NB4 (cell line): Measurements from ENCODE around the gene INPP5E.
A peak's percentile ranks its signal among the peaks of the same experiment; 100 is the strongest.

Experiments used
- DNase-seq: peaks from one replicate; pipeline ENCODE4 v3.0.0; 2010; ENCODE audit warnings: low read depth
- H3K4me3 ChIP-seq: one replicate; pipeline ENCODE4 v1.5.1; 2011; ENCODE audit warnings: mild to moderate bottlenecking, low read depth, low read length, moderate library complexity
- MYC ChIP-seq: IDR thresholded peaks from 2 replicates; pipeline ENCODE4 v1.6.1; 2011; ENCODE audit warnings: low read depth, low read length
- POLR2A ChIP-seq: IDR thresholded peaks from 2 replicates; pipeline ENCODE4 v1.6.1; 2011; ENCODE audit warnings: mild to moderate bottlenecking; ENCODE audit not compliant: insufficient read length; ENCODE audit errors: extremely low read depth
- TF ChIP-seq, protein P1 (sequence below): IDR thresholded peaks from one replicate; pipeline ENCODE4 v1.5.1; 2012; ENCODE audit warnings: low read depth, low read length
- TF ChIP-seq, protein P2 (sequence below): IDR thresholded peaks from 2 replicates; pipeline ENCODE4 v1.6.1; 2011; ENCODE audit warnings: low read depth, low read length

The INPP5E gene

DNA sequence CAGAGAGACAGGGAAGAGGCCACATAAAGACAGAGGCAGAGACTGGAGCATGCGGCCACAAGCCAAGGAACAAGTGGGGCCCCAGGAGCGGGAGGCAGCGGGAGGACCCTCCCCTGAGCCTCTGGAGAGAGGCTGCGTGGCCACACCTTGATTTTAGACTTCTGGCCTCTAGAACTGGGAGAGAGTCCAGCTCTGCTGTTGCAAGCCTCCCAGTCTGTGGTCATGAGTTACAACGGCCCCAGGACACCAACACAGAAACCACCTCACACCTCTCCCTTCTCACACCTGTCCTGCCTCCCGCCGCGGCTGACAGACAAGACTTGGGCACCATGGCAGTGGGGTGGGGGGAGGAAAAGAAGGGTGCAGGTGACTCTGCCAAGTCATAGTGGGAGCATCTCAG is 2.2 kb downstream of the INPP5E start:
- no peak for TF ChIP-seq MYC
- TF ChIP-seq, protein P1, sequence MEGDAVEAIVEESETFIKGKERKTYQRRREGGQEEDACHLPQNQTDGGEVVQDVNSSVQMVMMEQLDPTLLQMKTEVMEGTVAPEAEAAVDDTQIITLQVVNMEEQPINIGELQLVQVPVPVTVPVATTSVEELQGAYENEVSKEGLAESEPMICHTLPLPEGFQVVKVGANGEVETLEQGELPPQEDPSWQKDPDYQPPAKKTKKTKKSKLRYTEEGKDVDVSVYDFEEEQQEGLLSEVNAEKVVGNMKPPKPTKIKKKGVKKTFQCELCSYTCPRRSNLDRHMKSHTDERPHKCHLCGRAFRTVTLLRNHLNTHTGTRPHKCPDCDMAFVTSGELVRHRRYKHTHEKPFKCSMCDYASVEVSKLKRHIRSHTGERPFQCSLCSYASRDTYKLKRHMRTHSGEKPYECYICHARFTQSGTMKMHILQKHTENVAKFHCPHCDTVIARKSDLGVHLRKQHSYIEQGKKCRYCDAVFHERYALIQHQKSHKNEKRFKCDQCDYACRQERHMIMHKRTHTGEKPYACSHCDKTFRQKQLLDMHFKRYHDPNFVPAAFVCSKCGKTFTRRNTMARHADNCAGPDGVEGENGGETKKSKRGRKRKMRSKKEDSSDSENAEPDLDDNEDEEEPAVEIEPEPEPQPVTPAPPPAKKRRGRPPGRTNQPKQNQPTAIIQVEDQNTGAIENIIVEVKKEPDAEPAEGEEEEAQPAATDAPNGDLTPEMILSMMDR, result no peak
- TF ChIP-seq POLR2A, result no peak
- TF ChIP-seq, protein P2, sequence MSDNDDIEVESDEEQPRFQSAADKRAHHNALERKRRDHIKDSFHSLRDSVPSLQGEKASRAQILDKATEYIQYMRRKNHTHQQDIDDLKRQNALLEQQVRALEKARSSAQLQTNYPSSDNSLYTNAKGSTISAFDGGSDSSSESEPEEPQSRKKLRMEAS, result no peak
- no peak for DNase-seq
- peak overlapping the region; percentile 25 for H3K4me3 ChIP-seq

DNA sequence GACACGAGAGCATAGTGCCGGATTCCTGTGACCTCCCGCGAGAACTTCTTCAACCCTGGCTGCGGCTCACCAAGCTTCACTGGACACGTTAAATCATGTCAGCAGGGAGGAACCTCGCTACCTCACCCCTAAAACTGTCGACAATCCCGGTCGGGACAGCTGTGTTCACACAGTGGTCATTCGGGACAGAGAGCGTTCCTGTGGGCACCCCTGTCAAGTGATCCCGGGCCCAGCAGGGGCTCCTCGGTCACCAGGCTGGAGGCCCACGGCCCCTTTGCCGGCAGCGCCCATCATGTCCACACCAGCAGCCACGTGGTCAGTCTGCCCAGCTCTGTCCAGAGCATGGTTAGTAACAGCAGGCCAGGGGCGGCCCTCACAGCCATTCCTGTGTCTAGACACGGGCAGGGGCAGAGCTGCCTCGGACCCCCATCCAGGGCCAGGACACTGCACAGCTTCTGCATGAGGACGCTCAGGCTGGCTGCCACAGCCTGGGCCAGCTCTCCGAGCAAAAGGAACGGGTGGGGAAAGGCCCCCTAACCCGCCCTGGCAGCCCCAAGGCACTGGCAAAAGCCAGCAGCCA is 3.5 kb downstream of the INPP5E start:
- DNase-seq, result no peak
- TF ChIP-seq, protein P2, result no peak
- no peak overlapping the region for H3K4me3 ChIP-seq

DNA sequence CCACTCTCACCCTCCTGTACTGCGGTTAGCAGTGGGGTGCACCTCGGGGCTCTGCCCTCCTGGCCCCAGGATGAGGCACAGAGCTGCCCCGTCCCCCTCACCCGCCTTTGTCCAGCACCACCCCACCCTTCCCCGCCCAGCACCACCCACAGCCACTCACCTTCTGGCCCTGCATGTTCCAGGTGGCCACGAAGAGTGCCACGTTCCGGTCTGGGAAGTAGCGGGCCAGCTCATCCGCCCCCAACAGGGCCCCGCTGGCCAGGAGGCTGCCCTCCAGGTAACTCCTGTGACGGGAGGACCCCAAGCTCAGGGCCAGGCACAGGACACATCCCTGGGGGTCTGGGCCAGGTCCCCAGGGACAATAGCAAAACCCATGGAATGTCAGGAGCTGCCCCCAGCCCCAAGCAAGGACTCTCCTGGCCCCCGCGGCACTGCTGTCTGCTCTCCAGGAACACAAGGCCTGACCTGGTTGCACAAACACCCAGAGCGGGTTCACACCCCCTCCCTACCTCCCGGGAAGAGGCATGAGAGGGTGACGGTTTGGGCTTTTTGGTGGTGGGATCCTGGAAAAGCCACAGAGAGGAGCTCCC is 5.0 kb downstream of the INPP5E start:
- TF ChIP-seq, protein P1, result no peak
- TF ChIP-seq MYC (no peak), POLR2A (no peak)
- TF ChIP-seq, protein P2, result no peak
- no peak for DNase-seq
- no peak overlapping the region for H3K4me3 ChIP-seq

DNA sequence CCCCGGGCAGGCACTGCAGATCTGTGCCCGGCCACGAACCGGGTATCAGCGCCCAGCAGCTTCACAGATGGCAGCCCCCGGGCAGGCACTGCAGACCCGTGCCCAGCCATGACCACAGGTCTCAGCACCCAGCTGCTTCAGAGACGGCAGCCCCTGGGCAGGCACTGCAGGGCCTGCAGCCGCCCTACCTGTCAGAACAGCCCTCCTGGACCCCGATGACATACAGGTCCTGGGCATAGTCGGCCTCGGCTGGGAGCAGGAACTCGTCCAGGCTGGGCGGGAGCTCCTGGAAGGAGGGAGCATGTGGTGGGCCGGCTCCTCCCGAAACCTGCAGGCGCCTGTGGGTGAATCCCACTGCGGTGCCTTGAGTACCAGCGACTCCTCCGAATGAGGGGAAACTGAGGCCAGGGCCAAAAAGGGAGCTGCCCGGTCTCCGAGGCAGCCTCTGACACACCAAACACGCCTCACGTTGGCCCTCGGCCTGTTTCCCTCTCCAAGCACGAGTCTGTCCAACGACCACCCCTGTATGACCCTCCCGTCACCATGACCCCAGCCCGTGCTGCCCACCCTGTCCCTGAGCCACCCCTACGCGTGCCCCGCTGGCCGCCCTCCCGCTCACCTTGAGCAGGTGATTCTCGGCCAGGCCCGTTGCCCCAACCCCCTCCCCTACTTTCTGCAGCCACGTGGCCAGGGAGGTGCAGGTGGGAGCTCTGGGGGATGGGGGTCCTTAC is 5.6 kb downstream of the INPP5E start:
- no peak overlapping the region for H3K4me3 ChIP-seq
- TF ChIP-seq POLR2A (no peak), MYC (no peak)
- TF ChIP-seq, protein P2, result no peak
- TF ChIP-seq, protein P1, result no peak
- no peak for DNase-seq

DNA sequence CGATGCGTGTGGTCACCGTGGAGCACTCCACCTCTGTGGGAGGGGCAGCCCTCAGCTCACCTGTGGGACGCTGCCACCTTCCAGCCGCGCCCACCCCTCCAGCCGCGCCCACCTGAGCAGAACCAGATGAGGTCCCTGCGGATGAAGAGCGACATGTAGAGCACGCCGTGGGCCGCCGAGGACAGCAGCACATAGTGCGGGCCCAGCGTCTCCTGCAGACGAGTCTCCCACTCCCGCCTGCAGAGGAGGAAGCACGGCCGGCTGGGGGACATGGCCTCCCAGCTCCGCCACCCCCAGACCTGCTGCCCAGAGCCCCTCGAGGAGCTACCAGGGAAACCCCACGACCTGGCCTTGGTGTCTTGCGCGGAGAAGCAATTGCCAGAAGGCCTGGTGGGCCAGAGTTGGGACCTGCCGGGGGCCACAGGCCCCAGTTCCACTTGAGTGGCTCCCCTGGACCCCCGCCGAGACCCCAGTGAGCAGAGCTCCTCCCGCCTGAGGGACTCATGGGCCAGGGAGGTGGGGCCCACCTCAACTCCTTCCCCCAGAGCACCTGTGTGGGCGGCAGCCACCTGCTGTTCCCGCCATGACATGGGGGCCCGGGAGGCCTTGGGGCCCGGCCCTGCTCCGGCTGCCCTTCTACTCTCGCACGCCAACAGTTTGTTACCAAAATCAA is 6.5 kb downstream of the INPP5E start:
- no peak for DNase-seq
- TF ChIP-seq, protein P2, result no peak
- TF ChIP-seq, protein P1, result no peak
- no peak for TF ChIP-seq MYC
- TF ChIP-seq POLR2A, result no peak
- no peak overlapping the region for H3K4me3 ChIP-seq

DNA sequence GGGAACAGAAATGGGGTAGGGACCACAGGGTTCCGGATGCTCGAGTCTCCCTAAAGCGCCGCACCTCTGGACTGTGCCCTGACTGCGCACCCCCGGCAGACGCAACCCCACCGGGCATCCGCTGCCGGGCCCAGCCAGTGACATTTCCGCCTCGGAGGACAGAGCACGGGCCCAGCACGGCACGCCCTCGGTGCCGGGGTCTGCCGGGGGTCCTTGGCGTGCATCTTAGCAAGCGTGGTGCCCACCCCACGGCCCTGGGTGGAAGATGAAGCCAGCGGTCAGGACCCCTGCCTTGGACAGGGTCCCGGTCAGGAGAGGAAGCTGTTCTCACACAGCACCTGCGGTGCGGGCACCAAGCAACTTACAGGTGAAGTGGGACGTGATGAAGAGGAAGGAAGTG is 7.1 kb downstream of the INPP5E start:
- DNase-seq, result no peak
- TF ChIP-seq, protein P1, result no peak
- TF ChIP-seq, protein P2, result no peak
- TF ChIP-seq MYC (no peak), POLR2A (no peak)
- no peak overlapping the region for H3K4me3 ChIP-seq
